RWPE2 (cell line): ENCODE data around the gene NEK7.

ENCODE experiments used
- ATAC-seq: fragments of 200-7000 bp; cut with Tn5 transposase; 3 replicates; pipeline ENCODE4 v1.9.1; 2021; ENCODE audit warnings: low read depth
- DNase-seq: peaks from one replicate; pipeline ENCODE4 v3.0.0-alpha.2; 2020; ENCODE audit warnings: low spot score
- H3K27ac ChIP-seq: fragments of 450-650 bp; 2 replicates; pipeline ENCODE4 v1.5.1; 2017; ENCODE audit warnings: mild to moderate bottlenecking; ENCODE audit not compliant: poor library complexity, severe bottlenecking
- H3K27me3 ChIP-seq: fragments of 250-450 bp; sonication (Bioruptor Pico); 2 replicates; pipeline ENCODE4 v1.5.1; 2021; ENCODE audit warnings: mild to moderate bottlenecking, moderate library complexity; ENCODE audit not compliant: insufficient read depth, poor library complexity, severe bottlenecking
- H3K36me3 ChIP-seq: fragments of 250-450 bp; sonication (Bioruptor Pico); 2 replicates; pipeline ENCODE4 v1.5.1; 2020; ENCODE audit warnings: low read depth, mild to moderate bottlenecking, moderate library complexity
- H3K4me1 ChIP-seq: fragments of 250-450 bp; sonication (Bioruptor Pico); 2 replicates; pipeline ENCODE4 v1.5.1; 2021; ENCODE audit warnings: mild to moderate bottlenecking, moderate library complexity; ENCODE audit not compliant: insufficient read depth, poor library complexity, severe bottlenecking
- H3K4me3 ChIP-seq: fragments of 250-450 bp; sonication (Bioruptor Pico); 2 replicates; pipeline ENCODE4 v1.5.1; 2021; ENCODE audit warnings: mild to moderate bottlenecking, moderate library complexity; ENCODE audit not compliant: severe bottlenecking
- H3K9me3 ChIP-seq: fragments of 250-450 bp; sonication (Bioruptor Pico); 2 replicates; pipeline ENCODE4 v1.5.1; 2021; ENCODE audit warnings: mild to moderate bottlenecking, moderate library complexity; ENCODE audit not compliant: severe bottlenecking
- TF ChIP-seq, protein P1 (sequence below): fragments of 450-650 bp; IDR thresholded peaks from one replicate; pipeline ENCODE4 v1.5.1; 2017; ENCODE audit warnings: mild to moderate bottlenecking, moderate library complexity; ENCODE audit not compliant: poor library complexity, severe bottlenecking

The NEK7 gene

DNA sequence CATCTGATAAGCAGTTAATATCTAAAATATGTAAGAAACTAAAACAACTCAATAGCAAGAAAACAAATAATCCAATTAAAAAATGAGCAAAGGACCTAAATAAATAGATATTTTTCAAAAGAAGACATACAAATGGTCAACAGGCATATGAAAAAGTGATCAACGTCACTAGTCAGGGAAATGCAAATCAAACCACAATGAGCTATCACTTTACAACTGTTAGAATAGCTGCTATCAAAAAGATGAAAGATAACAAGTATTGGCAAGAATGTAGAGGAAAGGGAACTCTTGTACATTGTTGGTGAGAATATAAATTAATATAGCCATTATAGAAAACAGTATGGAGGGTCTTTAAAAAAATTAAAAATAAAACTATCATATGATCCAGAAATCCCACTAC lies 40.7 kb upstream of the NEK7 start:
- Histone ChIP-seq H3K4me3 (no peak overlapping the region), H3K36me3 (no peaks in the 10 kb centered on the region), H3K27ac (no peak overlapping the region), H3K4me1 (peaks cover 5% of the 10 kb centered on the region), H3K9me3 (no peaks in the 10 kb centered on the region), H3K27me3 (no peaks in the 10 kb centered on the region)
- ATAC-seq (no peak), DNase-seq (no peak)
- TF ChIP-seq, protein P1, sequence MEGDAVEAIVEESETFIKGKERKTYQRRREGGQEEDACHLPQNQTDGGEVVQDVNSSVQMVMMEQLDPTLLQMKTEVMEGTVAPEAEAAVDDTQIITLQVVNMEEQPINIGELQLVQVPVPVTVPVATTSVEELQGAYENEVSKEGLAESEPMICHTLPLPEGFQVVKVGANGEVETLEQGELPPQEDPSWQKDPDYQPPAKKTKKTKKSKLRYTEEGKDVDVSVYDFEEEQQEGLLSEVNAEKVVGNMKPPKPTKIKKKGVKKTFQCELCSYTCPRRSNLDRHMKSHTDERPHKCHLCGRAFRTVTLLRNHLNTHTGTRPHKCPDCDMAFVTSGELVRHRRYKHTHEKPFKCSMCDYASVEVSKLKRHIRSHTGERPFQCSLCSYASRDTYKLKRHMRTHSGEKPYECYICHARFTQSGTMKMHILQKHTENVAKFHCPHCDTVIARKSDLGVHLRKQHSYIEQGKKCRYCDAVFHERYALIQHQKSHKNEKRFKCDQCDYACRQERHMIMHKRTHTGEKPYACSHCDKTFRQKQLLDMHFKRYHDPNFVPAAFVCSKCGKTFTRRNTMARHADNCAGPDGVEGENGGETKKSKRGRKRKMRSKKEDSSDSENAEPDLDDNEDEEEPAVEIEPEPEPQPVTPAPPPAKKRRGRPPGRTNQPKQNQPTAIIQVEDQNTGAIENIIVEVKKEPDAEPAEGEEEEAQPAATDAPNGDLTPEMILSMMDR: no peak

- no peaks in the 10 kb centered on the region for H3K9me3 ChIP-seq
- DNase-seq: no peak
- no peaks in the 10 kb centered on the region for H3K36me3 ChIP-seq
- TF ChIP-seq, protein P1: no peak
- peaks cover 9% of the 10 kb centered on the region for H3K4me1 ChIP-seq
- H3K27ac ChIP-seq: no peak overlapping the region
- no peaks in the 10 kb centered on the region for H3K27me3 ChIP-seq
- no peak for ATAC-seq
- H3K4me3 ChIP-seq: no peak overlapping the region
Observed at GRCh38 chr1:198116469-198116868, 40.3 kb upstream of the NEK7 start.

DNA sequence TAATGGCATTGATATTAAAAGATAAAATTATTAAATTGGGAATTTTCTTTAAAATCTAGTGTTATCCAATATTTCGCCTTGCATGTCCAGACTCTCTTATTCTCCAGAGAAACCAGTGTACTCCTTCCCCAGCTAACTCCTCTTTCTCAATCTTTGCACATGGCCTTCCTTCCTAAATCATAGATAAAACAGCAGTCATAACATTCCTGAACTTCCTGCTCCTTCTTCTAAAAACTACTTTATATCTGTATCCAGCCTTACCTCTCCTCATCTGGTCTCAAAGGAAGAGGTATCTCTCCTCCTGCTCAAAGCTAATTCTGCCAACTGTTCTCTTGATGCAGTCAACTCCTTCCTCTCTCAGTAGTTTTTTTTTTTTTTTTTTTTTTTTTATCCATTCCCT lies 39.5 kb upstream of the NEK7 start:
- no peak for DNase-seq
- Histone ChIP-seq H3K27ac (peak overlapping the region; percentile 75), H3K27me3 (no peaks in the 10 kb centered on the region), H3K9me3 (no peaks in the 10 kb centered on the region), H3K4me3 (no peak overlapping the region), H3K36me3 (no peaks in the 10 kb centered on the region), H3K4me1 (peaks cover 10% of the 10 kb centered on the region)
- ATAC-seq: no peak
- TF ChIP-seq, protein P1: no peak

DNA sequence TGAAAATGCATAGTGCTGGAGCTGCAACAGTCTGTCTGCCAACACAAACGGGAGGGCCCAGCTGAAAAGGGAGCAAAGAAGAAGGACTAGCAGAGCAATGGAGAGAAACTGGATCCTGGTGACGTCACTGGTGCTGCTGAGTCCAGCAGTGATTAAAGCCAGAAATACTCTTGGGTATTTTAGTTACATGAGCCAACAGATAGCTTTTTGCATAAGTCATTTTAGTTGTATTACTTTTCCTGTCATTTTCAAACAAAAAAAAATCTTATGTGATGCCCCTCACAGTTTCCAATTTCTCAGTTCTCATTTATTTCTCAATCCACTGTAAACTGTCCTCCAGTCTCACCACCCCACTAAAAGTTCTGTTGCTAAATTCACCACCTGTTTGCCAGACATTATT lies 38.7 kb upstream of the NEK7 start:
- Histone ChIP-seq H3K27ac (peak overlapping the region; percentile 75), H3K4me3 (no peak overlapping the region), H3K4me1 (peaks cover 16% of the 10 kb centered on the region), H3K36me3 (no peaks in the 10 kb centered on the region), H3K9me3 (no peaks in the 10 kb centered on the region), H3K27me3 (no peaks in the 10 kb centered on the region)
- no peak for ATAC-seq
- DNase-seq: no peak
- TF ChIP-seq, protein P1: no peak

GRCh38 chr1:198119906-198120305 lies 36.9 kb upstream of the NEK7 start:
- H3K27me3 ChIP-seq: no peaks in the 10 kb centered on the region
- peaks cover 19% of the 10 kb centered on the region for H3K4me1 ChIP-seq
- TF ChIP-seq, protein P1: no peak
- H3K4me3 ChIP-seq: no peak overlapping the region
- H3K9me3 ChIP-seq: no peaks in the 10 kb centered on the region
- DNase-seq (no peak), ATAC-seq (no peak)
- no peaks in the 10 kb centered on the region for H3K36me3 ChIP-seq
- peak overlapping the region; percentile 75 for H3K27ac ChIP-seq
